GM12873 (cell line): Measurements from ENCODE around the gene LRRC15.

Experiments
- TF ChIP-seq, protein P1 (sequence below): IDR thresholded peaks from 2 replicates; pipeline ENCODE4 v1.5.1; 2012; ENCODE audit warnings: low read depth, mild to moderate bottlenecking, moderate library complexity, low read length, control low read depth; ENCODE audit not compliant: insufficient read depth; ENCODE audit errors: missing control alignments

The LRRC15 gene

DNA sequence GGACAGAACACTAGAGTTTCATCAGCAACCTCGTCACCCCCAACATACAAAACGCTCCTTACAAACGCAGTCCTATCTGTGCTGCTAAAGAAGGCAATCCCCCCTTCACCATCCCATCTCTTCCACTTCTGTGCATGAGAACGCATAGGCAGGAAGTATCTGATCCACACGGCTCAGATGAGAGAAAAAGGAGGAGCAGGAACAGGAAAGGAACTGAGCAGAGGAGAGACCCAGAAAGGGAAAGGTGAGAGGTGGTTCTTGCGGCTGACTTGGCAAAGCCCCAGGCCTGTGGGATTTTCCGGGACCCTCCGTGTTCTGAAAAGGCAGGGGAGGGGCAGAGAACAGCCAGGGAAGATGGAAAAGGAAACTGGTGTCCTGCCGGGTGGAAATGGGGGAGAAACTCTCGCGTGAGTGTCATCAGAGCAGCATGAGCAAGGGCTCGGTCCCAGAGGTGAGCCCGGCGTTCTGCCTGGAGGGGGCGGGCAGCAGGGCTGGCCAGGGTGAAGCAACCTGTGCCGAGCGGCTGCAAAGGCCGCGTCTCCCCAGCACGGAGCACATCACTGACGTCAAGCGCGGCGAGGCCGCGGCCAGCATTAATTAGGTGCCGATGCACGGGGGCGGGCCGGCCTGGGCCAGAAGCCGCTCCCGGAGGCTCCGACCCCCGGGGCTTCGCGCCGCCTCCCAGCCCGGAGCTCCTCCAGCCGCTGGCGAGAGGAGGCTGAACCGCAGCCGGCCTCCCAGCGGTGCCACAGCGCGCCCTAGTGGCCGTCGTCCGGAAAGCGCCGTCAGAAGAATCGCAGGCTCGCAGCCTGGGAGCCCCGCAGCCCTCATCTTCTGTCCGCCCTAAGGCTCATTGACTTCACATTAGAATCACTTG, 54.2 kb downstream of the LRRC15 start:
- TF ChIP-seq, protein P1, sequence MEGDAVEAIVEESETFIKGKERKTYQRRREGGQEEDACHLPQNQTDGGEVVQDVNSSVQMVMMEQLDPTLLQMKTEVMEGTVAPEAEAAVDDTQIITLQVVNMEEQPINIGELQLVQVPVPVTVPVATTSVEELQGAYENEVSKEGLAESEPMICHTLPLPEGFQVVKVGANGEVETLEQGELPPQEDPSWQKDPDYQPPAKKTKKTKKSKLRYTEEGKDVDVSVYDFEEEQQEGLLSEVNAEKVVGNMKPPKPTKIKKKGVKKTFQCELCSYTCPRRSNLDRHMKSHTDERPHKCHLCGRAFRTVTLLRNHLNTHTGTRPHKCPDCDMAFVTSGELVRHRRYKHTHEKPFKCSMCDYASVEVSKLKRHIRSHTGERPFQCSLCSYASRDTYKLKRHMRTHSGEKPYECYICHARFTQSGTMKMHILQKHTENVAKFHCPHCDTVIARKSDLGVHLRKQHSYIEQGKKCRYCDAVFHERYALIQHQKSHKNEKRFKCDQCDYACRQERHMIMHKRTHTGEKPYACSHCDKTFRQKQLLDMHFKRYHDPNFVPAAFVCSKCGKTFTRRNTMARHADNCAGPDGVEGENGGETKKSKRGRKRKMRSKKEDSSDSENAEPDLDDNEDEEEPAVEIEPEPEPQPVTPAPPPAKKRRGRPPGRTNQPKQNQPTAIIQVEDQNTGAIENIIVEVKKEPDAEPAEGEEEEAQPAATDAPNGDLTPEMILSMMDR = peak; percentile 86

DNA sequence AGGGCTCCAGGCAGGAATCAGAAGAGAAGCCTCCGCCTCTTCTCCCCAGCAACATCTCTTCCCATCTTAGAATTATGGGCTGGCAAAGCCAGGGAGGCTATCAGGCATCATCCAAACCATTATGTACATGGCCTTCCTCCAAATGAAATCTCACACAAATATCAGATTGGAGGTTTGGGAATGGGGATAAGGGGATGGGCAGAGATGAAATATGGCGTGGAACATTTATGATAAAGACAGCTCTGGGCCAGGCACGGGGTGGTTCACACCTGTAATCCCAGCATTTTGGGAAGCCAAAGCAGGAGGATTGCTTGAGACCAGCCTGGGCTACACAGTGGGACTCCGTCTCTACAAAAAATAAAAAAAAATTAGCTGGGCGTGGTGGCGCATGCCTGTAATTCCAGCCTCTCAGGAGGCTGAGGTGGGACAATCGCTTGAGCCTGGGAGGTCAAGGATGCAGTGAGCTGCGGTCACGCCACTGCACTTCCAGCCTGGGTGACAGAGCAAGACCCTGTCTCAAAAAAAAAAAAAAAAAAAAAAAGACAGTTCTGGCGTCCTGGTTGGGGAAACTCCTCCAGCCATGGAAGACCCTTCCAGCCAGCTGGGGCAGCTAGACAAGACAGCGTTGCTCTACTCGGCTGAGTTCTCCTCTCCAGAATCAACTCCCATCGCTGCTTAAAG, 55.0 kb downstream of the LRRC15 start:
- TF ChIP-seq, protein P1 = no peak

DNA sequence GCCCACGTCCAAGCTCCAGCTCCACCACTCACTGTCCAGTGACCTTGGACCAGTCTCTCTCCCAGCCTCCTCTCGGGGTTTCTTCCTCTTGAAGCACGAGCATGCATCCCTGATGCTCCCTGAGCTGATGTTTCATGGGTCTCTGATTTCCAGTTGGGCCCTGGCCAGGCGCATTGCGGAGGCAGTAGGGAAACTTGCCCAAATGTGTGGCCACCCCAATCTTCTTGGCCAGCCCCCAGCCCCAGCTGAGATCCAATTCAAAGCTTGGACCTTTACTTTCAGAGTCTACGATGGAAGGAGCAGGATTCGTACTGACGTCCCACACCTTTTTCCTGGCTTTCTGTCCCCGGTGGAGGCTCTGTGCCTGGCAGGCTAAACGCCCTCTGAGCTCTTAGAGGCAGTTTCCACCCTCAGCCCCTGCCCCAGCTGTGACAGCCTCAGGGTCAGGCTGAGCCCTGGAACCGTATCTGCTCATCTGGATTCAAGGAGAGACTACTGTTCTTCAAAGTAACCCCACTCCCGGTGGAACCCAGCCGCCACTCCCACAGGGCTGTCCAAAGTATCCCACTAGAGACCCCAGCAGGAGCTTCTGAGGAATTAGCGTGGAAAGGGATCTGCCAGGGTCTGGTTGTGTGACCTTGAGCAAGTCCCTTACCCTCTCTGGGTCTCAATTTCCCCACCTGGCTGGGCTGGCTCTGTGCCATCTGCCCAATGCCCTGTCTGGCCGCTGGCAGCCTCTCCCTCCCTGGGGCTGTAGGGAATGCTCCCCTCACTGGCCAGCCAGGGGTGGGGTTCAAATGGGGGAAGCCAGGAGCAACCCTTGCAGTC, 55.8 kb downstream of the LRRC15 start:
- TF ChIP-seq, protein P1 = peak; percentile 29

DNA sequence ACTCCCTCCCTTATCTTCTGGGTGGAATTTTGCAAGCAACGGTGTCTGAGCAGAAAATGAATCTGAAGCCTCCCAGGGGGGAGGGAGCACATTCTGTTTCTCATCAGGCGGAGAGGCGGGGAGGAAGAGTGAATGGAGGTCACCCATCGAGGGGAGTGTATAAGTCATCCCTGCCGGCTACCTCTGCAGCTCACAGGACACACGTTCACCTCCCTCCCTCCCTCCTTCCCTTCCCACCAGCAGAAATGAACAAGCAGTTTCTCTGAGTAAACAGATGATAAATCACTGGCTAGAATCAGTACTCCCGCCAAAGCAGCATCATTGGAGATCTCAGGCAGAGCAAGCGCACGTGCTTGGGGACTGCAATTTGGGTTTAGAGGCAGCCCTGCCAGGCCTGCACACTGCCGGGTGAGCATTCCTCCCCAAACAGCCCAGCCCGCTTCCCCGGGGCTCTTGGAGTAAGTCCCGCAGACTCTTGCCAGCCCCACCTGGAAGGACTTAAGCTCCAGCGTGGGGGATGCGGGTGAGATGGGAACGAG, 56.7 kb downstream of the LRRC15 start:
- TF ChIP-seq, protein P1 = no peak

DNA sequence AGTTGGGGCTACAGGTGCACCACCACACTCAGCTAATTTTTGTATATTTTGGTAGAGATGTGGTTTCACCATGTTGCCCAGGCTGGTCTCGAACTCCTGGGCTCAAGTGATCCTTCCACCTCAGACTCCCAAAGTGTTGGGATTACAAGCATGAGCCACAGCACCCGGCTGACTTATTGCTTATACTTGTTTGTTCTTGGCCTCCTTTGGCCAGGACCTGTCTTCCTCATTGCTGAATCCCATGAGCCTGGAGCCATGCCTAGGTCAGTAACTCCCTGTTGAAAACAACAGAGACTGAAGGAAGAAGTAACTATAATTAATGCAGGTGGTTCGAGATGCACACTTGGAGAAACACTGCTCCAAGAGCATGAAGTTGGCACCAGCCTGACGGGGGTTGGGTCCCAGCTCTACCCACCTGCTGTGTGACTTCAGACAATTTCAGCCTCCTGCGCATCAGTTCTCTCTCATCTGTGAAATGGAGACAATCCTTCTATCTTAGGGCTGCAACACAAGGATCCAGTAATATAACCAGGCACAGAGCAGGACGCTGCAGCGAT, 57.3 kb downstream of the LRRC15 start:
- TF ChIP-seq, protein P1 = no peak

DNA sequence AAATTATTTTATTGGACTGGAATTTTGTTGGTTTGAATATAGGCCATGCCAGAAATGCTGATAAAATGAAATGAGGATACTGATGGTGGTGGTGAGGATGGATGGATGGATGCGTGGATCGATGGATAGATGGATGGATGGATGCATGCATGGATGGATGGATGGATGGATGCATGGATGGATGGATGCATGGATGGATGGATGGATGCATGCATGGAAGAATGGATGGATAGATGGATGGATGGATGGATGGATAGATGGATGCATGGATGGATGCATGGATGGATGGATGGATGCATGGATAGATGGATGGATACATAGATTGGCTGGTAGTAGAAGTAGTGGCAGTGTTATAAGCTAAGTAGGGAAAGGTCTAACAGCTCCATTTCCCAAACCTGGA, 58.5 kb downstream of the LRRC15 start:
- TF ChIP-seq, protein P1 = no peak
